Glomerular visceral epithelial cell (primary cell): ENCODE results near the gene AKT1S1.

Source experiments
- DNase-seq: peaks from one replicate; pipeline ENCODE4 v3.0.0-alpha.2; 2016; ENCODE audit errors: extremely low spot score

The AKT1S1 gene

DNA sequence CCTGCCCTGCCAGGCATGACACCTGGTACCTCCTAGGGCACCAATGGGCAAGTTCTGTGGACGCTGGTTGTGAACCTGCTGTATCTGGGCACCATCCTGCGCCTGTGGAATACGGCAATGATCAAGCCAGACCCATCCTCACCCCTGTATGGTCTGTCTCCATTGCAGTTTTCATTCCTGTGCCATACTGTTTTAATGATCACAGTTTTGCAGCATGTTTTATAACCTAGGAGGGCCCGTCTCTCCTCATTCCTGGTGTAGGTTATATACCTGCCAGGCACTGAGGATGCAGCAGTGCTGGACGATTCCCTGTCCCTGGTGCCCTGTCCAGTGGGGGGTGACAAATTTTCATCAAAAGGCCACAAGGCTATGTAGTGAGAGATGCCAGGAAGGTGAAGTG lies 5.9 kb upstream of the AKT1S1 start:
- DNase-seq: no peak

DNA sequence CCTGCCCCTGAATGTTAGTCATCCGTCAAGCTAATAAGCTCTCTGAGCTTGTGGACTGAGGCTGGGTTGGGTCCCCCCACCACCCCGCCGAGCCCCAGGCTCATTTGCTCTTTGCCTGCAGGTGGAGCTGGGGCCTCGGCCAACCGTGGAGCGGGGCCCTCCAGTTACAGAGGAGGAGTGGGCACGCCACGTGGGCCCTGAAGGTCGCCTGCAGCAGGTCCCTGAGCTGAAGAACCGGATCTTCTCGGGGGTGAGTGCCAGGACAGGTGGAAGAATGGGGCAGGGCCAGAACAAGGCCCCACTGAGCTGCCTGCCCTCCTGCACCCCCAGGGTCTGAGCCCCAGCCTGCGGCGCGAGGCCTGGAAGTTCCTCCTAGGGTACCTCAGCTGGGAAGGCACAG lies 5.5 kb upstream of the AKT1S1 start:
- no peak for DNase-seq

DNA sequence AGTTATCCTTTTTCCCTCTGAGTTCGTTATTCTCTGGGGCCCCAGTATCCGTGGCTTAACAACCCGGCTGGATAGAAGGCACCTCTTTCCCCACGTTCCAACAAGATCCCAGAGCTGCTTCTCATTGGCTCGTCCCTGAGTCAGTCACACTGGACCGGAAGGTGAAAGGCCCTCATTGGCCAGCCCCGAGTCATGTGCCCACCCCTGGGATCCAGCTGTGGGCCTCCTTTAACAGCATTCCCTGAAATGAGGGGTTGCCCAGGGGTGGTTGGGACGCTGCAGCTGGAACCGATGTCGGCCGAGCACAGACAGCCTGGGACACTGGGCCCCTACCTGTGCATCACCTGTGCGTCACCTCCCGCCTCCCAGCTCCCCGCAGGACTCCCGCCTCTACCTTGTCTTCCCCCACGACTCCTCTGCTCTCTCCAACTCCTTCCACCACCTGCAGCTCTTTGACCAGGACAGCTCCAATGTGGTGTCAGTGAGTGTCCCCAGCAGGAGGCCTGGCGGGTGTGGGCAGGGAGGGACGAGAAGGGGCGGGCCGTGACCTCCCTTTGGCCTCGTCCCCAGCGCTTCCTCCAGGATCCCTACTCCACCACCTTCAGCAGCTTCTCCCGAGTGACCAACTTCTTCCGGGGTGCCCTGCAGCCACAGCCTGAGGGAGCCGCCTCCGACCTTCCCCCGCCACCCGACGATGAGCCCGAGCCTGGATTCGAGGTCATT lies 4.7 kb upstream of the AKT1S1 start:
- no peak for DNase-seq

DNA sequence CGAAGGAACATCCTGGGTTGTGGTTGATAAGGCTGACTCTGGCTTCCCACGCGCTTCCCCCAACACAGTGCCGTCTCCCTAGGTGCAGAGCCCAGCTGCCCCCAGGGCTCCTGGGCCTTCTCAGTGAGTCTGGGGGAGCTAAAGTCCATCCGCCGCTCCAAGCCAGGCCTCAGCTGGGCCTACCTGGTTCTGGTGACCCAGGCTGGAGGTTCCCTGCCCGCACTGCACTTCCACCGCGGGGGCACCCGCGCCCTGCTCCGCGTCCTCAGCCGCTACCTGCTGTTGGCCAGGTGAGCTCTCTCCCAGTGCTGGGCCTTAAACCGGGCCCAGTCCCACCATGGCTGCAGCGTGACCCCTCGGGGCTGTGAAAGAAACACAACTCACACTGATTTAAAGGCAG lies 4.0 kb upstream of the AKT1S1 start:
- DNase-seq: no peak

DNA sequence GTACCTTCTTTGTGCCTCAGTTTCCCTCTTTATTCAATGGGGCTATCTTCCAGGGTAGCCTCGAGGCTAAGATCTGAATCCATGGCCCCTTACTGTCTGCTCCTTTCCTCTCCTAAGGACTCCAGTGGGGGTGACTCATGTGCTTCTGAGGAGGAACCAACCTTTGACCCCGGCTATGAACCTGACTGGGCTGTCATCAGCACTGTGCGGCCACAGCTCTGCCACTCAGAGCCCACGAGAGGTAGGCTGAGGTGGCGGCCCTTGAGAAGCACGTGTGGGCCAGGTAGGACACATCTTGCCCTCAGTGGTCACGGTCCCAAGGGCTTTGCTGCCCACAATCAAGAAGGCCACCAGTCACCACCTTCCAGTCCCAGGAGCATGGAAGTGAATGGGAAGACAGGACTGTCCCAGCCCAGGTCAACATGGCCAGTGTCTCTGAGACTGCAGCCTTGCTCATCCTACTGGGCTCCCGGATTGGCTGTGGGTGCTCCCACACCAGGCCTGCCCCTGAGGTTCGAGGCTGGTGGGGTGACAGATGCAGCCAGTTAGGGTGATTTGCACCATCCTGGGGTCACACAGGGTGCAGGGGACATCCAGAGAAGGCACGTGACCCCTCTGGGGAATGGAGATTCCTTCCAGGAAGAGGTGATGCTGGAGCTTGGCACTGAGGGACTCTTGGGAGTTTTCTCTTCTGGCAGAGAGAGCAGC lies 3.2 kb upstream of the AKT1S1 start:
- DNase-seq: no peak

DNA sequence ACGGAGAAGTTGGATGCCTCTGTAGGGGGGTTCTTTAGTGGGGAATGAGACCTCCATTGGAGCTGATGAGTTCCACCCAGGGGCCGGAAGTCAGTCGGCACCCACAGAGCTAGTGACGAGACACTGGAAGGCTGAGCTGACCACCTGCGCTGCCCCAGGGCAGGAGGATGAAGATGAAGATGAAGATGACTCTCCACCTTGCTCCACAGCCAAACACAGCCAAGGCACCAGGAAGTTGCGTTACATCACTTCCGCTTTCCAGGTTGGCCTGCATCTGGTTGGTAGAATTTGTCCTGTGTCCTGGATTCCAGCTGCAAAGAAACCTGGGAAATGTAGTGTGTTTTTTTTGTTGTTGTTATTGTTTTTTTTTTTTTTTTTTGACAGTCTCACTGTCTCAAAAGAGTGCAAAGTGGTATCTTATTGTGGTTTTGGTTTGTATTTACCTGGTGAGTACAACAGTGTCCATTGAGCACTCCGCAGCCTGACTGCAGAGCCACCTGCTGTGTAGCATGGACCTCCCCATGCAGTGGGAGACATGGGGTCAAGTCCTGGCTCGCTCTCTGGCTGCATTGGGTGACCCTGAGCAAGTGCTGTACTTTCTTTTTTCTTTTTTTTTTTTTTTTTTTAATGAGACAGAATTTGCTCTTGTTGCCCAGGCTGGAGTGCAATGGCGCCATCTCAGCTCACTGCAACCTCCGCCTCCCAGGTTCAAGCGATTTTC lies 2.2 kb upstream of the AKT1S1 start:
- no peak for DNase-seq

DNA sequence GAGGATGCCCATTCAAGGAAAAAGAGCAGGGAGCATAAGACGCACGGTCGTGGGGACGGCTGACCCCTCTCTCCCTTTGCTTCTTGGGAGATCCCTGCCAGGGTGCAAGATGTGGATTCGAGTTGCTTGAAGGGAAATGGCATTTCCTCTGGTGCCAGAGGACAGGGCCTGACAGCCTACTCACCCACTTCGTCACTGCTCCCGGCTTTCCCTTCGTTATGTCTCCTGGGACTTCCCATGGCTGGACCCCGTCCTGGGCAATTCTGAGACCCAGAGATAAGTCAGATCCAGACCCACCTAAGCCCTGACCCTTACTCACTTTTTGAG lies 1.6 kb upstream of the AKT1S1 start:
- DNase-seq: no peak

DNA sequence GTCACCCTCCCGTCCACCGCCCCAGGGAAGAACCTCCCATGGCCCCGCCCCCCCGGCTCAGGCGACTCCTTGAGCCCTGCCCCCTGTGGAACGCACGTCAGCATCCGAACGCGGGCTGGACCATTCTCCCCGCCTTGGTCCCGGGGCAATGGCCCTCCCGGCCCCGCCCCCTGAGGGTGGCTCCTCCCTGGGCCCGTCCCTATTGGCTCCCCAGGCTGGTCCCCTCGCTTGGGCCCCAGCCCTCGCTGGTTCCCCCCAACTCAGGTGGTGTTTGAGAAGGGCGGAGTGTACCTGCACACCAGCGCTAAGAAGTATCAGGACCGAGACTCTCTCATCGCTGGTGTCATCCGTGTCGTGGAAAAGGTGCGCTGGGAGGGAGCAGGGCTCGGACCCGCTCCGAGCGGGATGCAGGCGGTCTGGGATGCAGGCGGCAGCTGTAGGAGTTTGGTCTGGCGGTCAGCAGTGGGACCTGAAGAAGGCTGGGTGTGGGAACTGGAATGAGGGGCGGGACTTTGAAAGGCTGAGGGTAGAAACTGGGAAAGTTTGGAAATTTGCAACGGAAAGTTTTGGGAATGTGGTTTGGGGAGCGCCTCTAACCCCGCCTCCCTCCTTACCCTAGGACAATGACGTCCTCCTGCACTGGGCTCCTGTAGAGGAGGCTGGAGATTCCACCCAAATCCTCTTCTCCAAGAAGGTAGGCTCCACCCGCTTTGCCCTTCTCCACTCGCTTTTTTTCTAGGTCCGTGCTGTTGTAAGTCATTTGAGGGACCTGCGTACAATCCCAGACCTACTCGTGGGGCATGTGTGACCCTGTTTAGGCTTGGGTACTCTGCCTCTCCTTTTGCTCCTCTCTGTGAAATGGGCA lies 956 bp upstream of the AKT1S1 start:
- DNase-seq: peak; percentile 98

DNA sequence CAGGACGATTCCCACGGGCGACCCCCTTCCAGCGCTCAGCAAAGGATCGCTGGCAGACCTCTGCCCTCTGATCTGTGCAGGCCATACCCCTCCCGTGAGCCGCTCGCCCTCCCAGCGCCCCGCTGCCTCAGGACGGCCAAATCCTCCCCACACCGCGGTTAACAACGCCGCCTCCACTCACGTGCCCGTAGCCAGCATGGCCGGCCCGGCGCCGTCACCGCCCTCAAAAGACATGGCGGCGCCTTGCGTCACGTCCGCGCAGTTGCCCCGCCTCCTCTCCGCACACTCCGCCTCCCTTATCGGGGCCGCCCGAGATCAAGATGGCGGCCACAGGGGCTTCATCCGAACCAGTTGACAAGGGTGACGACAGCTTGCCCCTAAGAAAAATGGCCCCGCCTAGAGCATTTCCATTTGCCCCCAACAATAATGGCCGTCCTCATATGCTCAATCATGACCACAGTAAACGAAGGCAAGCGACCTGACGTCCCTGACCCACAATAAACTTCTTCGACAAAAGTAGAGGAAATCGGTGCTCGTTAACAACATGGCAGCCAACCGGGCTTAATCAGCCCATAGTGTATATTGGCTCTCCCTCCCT lies 634 bp downstream of the AKT1S1 start:
- DNase-seq: peak; percentile 99

DNA sequence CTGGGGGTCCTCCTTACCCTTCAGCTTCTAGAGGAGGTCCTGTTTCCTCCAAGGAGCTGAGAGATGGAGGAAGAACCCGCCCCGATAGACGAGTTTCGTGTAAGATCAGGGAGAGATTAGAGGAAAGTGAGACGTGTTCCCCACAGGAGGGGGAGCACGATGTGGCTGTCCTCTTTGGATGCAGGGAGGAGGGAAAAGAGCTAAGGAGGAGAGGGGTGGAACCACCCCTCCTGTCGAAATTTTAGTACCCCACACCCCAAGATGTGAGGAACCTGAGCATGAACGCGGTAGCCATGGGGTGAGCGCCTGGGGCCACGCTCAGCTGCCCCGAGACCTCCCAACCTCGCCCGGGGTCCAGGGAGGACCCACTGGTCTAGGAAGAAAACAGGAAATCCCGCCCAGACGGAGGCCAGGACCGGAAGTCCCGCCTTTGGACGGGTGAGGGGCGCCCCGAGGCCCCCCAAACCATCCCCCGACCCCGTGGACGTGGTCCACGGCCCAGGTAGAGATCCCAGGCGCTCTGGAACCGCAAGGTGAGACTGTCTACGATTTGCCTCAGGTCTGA lies 1.2 kb downstream of the AKT1S1 start:
- DNase-seq: peak; percentile 50

DNA sequence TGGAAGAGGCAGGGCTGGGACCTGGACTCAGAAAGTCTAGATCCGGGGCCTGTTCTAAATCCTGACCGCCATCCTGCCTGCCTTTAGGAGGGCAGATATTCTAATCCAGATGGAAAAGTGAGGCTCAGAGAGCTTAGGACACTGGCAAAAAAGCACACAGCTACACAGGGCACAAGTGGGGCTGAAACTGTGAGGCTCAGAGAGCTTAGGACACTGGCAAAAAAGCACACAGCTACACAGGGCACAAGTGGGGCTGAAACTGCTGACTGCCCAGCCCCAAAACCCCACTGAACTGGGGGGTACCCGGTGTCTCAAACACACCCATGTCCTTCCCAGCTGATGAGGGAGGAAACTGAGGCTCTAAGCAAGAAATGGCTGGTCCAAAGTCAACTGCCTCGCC lies 2.0 kb downstream of the AKT1S1 start:
- no peak for DNase-seq

DNA sequence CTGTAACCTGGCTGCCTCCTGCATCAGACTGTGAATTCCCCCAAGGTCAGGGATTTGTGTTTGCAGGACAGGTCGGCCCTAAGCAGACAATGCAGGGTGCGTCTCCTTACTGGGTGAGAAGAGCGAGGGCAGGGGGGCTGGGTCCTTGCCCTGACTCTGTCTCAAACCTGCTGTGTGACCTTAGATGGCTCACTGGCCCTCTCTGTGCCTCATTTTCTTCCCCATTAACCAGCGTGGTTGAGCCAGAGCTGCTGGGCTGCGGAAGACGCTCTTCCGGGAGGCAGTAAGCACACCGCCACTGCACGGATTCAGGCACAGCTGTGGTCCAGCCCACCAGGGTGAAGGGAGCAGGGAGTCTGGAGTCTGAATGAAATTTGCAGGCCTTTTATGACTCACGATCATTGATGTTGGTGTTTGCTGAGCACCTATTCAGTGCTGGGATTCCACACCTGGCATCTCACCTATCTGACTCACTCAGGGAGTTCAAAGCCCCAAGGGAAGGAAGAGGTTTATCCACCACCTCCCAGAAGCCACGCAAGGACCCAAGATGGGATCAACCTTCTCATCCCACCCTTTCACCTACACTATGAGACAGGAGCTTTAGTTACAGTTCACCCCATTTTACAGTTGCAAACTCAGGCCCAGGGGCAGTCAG lies 2.5 kb downstream of the AKT1S1 start:
- DNase-seq: no peak

DNA sequence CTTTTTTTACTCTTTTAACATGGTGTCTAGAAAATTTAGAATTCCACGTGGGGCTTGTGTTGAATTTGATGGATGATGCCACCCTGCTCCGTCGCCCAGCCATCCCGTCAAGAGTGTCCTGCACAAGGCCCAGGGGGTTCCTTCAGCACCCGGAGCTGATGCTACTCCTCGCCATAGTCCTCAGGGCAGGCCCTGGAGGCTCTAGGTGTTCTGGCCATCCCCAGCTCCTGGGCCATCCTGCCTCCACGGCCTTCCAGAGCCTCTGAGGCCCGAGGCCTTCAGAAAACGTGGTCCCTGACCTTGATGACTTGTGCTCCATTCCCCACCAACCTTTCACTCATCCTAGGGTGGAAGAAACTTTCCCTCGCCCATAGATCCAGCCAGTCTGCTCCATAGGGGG lies 3.3 kb downstream of the AKT1S1 start:
- DNase-seq: no peak

DNA sequence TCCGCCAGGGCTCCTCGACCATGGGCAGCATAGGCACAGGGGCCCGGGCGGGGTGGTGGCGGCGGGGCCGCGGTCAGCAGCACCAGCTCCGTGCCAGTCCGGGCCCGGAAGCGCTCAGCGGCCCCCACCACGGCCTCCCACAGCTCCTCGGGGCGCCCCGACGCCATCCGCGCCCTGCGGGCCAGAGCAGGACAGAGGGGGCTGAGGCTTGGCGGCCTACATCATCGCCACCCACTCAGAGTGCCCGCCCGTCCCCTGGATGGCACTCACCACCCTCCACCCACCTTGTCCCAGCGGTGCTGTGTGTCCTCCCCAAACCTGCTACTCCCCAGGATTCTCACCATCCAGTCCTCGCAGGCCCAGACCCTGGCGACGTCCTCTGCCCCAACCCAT lies 4.0 kb downstream of the AKT1S1 start:
- DNase-seq: no peak

DNA sequence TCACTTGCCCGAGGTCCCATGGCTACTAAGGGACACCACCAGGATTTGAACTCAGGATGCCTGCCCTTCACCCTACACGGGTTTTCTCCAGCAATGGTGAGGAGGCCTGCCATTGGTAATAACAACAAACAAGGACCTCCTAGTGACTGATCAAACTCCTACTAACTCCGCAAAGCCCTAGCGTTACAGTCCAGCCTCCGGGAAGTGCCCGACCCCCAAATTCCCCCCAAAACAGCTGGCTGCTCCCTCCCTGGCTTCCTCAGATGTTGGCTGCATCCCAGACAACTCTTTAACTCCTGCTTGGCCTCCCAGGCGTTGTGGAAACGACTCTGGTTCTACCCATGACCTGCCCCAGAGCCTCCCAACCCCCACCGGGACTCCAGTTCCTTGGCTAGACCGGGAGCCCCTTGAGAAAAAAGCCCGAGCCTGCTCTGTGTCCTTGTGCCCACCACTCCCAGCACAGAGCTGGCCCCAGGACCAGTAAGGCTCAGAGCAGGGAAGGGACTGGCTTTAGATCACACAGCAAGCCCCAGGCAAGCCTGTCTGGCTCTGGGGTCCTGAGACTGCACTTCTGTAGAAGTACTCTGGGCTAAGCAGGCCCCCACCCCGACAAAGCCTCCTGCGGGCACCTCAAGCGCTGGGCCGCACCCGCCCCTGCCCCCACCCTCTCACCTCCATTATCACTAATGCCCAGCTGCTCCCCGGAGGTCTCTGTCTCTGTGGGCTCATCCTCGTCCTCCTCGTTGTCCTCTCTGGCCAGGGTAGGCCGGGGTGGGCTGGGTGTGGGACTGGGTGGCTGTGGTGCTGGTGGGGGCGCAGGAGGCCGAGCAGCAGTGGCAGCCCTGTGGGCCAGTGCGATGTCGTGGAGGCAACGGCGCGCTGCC lies 4.7 kb downstream of the AKT1S1 start:
- DNase-seq: no peak

DNA sequence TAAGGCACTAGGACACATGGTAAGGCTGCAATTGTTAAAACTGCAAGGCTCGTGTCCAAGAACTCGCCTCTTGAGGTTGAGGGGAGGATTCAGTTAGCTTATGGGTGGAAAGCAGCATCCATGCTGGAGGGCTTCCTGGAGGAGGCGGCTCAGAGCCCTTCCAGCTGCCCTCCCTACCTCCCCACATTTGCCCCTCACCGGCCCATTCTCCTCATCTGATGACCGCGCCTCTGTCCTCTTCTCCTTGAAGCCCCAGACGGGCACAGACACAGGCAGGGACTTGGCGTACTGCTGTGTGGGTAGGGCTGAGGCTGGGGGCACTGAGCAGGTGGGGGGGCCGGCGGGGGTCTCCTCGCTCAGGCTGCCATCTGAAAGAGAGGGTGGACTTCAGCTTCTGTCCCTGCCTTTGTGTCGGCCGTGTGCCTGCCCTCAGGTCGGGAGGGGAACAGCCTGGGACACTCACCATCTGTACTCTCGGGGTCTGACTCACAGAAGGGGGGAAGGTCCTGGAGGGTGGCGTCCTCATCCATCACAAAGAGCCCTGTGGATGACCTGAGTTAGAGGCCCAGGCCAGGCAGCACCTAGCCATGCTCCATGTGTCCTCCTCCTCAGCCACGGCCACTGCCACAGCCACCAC lies 5.7 kb downstream of the AKT1S1 start:
- DNase-seq: no peak

DNA sequence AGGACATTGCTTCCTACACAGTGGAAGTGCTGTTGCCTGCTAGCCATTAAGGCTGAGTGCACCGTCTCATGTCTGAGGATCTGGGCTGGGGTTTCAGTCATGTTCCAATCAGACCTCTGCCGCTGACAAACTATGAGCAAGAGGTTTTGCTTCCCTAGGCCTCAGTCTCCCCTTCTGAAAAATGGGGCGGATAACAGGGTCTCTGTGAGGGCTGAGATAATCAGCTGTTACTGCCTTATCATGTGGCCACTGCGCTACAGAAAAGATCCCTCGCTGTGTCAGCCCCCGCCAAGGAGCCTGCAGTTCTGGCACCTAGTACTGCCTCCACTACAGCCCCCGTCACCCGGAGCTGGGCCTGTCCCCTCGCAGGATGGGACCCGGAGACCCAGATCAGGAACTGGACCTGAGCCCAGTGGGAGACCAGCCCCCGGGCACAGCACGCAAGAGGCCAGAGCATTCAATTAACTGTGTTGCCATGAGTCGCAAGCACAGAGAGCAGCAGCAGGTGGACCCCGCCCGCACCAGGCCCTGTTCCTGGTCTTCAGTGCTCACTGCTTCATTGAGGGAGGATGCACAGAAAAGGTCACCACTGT lies 6.8 kb downstream of the AKT1S1 start:
- no peak for DNase-seq

DNA sequence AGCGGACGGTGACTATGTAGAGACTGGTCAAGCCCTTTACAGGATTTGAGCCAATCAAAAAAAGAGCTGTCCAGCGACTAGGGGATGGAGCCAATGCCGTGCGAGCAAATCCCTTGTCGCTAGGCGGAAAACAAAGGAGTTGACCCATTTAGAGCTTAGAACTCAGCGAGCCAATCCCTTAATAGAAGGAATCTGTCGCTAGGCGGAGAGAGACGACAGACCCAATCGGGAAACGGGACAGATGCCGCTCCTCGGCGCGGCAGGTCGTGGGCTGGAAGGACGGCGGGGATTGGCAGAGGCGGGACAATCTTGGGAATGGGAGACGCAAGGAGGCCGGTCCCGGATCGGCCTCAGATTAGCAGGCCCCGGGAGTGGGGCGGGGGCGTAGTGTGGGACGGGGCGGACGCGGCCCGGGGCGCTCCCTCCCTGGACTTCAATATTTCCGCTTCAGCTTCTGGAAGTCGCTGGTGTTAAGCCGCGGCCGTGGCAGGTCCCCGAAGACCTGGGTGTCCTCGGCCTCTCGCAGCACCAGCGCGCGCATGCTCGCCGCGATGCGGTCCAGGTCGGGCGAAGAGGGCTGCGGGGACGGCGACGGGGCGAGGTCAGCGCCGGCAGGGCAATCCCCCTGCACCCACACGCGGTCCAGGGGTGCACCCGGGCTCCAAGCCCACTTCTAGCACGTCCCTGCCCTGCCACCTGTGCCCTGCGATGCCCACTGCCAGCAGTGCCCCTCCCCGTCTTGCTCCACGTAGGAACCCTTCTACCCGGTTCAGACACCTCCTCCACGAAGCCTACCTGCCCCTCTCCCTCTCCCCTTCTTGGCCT lies 7.5 kb downstream of the AKT1S1 start:
- peak; percentile 100 for DNase-seq
